Measurements from ENCODE around the gene DRG1.

DNA sequence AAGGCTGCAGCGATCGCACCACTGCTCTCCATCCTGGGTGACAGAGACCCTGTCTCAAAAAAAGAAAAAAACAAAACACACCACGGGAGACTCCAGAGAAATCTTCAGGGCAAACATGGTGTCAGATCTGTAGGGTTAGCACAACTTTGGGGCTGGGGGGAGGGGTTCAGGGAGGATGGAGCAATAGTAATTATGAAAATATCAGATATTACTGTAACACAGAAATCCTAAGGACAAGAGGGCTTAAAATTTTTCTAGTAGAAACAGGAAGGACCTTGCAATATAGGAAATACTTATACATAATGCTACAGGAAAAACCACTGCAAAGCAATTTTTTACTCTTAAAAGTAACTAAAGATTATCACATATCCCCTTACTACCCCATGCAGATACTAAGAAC lies 76.4 kb downstream of the DRG1 start:
- TF ChIP-seq, protein P1, sequence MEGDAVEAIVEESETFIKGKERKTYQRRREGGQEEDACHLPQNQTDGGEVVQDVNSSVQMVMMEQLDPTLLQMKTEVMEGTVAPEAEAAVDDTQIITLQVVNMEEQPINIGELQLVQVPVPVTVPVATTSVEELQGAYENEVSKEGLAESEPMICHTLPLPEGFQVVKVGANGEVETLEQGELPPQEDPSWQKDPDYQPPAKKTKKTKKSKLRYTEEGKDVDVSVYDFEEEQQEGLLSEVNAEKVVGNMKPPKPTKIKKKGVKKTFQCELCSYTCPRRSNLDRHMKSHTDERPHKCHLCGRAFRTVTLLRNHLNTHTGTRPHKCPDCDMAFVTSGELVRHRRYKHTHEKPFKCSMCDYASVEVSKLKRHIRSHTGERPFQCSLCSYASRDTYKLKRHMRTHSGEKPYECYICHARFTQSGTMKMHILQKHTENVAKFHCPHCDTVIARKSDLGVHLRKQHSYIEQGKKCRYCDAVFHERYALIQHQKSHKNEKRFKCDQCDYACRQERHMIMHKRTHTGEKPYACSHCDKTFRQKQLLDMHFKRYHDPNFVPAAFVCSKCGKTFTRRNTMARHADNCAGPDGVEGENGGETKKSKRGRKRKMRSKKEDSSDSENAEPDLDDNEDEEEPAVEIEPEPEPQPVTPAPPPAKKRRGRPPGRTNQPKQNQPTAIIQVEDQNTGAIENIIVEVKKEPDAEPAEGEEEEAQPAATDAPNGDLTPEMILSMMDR (IDR thresholded peaks at IDR 0.05), result no peak
- TF ChIP-seq POLR2A (IDR thresholded peaks at IDR 0.05), result no peak
